ENCODE measurements around the gene HGS. TPM values are rescaled to one million over a fixed set of nuclear protein-coding genes. Genes with fewer than 3 reads are reported as not detected.

Gene HGS
- total RNA-seq, 2 experiments from 2014 or later, result 121 to 128 TPM

DNA sequence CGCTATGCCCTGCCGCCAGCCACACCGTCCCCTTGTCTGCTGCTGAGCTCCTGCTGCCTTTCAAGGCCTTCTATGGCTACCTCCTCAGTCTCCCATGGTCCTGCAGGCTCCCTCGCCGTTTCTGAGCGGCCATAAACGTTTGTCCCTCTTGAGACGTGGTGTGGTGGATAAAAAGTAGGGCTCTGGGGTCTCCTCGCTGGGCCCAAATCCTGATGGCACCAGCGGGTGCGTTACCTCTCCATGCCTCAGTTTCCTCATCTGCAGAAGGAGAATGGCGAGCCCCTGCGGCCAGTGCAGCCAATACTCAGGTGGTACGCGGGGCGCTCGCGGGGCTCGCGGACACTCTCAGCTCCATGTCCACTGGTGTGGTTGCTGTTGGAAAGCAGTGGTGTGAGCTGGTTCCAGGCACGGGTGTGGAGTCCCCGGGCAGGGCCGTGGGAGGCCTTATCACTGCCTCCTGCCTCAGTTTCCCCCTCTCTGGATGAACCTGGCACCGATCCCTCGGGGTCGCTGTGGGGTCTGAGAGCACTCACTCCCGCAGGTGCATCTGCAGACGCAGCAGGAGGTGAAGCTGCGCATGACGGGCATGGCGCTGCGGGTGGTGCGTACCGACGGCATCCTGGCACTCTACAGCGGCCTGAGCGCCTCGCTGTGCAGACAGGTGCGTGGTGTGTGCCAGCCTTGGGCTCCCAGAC, 30.7 kb downstream of the HGS start:
- Mint-ChIP-seq H3K27ac (peak overlapping the region; percentile 9), H3K4me3 (peak overlapping the region; percentile 13)

DNA sequence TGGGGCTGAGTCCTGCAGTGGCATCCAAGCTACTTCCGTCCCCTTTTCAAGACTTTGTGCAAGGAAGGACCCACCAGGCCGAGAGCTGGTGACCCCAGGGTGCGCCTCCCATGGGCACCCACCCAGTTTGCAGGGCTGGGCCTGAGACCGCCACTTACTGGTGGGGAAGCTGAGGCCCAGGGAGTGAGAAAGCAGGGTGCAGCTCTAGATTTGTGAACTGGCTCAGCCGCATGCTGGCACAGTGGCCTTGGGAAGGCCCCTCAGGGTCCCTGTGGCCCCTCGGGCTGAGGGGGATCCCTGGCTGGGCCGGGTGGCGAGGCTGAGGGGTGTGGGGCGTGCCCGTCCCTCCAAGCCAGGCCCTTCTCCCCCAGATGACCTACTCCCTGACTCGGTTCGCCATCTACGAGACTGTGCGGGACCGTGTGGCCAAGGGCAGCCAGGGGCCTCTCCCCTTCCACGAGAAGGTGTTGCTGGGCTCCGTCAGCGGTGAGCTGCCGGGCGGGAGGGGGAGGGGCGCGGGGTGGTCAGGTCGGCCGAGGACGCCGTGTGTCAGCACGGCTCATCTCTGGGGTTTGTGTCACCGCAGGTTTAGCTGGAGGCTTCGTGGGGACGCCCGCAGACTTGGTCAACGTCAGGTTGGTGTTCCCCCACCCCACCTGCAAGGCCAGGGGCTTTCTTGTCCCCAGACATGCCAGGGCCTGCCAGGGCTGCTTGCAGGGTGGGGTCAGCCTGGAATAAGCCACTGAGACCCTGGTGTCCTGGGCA, 31.5 kb downstream of the HGS start:
- no peak for DNase-seq
- H3K27ac Mint-ChIP-seq, result no peak overlapping the region
- H3K4me3 Mint-ChIP-seq, result no peak overlapping the region
- peaks cover 20% of the 10 kb centered on the region for H3K4me1 Mint-ChIP-seq
- no peaks in the 10 kb centered on the region for H3K9me3 Mint-ChIP-seq
- CTCF ChIA-PET, result no interaction called here
- H3K36me3 Mint-ChIP-seq (ENCODE audit: low read depth), result peaks cover 1% of the 10 kb centered on the region
- H3K27me3 Mint-ChIP-seq, result no peaks in the 10 kb centered on the region
- POLR2A ChIA-PET, result no interaction called here

More for the DNA sequence above, 30.7 kb downstream of the HGS start:
- Mint-ChIP-seq H3K9me3 (no peaks in the 10 kb centered on the region), H3K4me1 (peaks cover 26% of the 10 kb centered on the region), H3K36me3 (ENCODE audit: low read depth) (peaks cover 1% of the 10 kb centered on the region), H3K27me3 (no peaks in the 10 kb centered on the region)
- ChIA-PET CTCF (no interaction called here), POLR2A (no interaction called here)
- no peak for DNase-seq

DNA sequence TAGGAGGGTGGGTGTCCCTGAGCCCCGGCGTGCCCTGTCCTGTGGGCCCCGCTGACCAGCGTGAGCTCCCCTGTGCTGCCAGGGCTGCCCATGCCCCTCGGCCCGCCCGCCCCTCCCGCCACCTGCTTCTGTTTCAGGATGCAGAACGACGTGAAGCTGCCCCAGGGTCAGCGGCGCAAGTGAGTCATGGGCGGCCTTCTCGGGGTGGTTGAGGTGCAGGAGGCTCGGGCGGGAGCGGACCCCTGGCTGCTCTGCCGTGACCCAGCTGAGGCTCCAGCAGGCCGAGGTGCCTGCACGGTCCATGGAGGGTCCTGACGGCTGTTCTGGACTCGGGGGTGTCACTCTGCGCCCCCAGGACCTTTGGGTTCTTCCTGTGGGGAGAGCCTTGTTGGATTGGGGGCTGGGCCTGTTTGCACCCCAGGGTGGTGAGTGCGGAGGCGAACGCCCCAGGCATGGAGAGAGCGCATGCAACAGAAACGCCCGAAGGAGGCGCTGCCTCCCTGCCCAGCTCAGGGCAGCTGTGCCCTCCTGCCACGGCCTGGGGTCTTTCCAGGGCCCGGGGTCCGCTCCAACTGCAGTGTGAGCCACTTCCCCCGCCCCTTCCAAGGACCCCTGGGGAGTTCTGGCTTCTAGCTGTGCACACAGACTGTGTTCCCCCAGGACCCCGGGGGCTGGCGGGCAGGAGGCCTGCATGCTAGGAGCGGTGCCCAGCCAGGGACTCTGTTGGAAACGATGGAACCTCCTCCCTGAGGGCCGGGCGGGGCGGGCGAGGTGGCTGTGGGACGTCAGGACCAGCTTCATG, 32.3 kb downstream of the HGS start:
- Mint-ChIP-seq H3K4me1 (peaks cover 13% of the 10 kb centered on the region), H3K27ac (no peak overlapping the region), H3K4me3 (no peak overlapping the region), H3K9me3 (no peaks in the 10 kb centered on the region), H3K36me3 (ENCODE audit: low read depth) (peaks cover 1% of the 10 kb centered on the region), H3K27me3 (no peaks in the 10 kb centered on the region)
- ChIA-PET CTCF (interaction anchor here (1.0 kb wide), 1 partner anchor 12 kb away, joined by 3 read pairs; no protein-coding TSS in a partner anchor), POLR2A (no interaction called here)
- no peak for DNase-seq

DNA sequence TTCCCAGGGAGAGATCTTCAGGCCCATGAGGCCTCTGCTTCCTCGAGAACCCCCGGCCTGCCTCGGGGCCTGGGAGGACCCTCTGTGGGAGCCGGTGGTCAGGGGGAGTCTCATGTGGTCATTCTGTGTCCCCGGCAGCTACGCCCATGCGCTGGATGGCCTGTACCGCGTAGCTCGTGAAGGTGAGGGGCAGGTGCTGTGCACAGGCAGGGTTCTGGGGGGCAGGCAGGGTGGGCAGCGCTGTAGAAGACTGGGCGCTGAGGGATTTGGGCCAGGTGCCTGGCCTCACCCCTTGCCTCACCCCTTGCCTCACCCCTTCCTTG, 32.8 kb downstream of the HGS start:
- ChIA-PET CTCF (interaction anchor here (1.0 kb wide), 1 partner anchor 12 kb away, joined by 3 read pairs; no protein-coding TSS in a partner anchor), POLR2A (no interaction called here)
- peaks cover 10% of the 10 kb centered on the region for H3K4me1 Mint-ChIP-seq
- DNase-seq, result no peak
- no peak overlapping the region for H3K4me3 Mint-ChIP-seq
- H3K27ac Mint-ChIP-seq, result no peak overlapping the region
- H3K36me3 Mint-ChIP-seq (ENCODE audit: low read depth), result peaks cover 1% of the 10 kb centered on the region
- H3K27me3 Mint-ChIP-seq, result no peaks in the 10 kb centered on the region
- no peaks in the 10 kb centered on the region for H3K9me3 Mint-ChIP-seq

DNA sequence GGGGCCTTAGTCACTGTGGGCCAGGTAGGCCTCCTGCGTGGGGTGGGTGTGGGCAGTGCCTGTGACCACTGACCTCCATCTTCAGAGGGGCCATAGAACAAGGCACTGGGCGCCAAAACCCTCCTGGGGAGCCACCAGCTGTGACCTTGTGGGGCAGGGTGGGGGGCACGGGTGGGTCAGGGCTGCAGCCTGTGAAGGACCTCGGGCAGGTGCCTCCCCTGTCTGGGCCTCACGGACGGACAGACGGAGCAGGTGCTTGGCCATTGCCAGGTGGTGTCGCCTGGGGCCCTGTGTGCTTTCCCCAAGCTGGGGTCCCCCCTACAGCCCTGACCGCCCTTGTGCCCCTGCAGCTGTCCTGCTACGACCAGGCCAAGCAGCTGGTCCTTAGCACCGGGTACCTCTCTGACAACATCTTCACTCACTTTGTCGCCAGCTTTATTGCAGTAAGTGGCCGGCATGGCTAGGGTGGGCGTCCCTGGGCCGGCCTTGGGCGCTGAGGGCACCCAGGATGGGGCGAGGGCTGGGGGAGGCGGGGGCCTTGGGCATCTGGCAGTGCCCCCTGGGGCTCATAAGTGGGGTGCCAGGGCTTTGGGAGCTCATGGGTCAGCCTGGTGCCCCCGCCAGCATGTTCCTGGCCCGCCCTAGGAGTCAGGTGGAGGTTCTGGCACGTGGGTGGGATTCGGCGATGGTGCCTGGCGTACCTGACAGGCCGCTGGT, 33.4 kb downstream of the HGS start:
- Mint-ChIP-seq H3K27ac (no peak overlapping the region), H3K36me3 (ENCODE audit: low read depth) (peaks cover 1% of the 10 kb centered on the region), H3K4me3 (no peak overlapping the region), H3K4me1 (peaks cover 11% of the 10 kb centered on the region), H3K9me3 (no peaks in the 10 kb centered on the region), H3K27me3 (no peaks in the 10 kb centered on the region)
- DNase-seq, result no peak
- ChIA-PET POLR2A (no interaction called here), CTCF (interaction anchor here (0.6 to 1.0 kb wide), 2 partner anchors 11 to 120 kb away, joined by 3 read pairs; no protein-coding TSS in a partner anchor)

DNA sequence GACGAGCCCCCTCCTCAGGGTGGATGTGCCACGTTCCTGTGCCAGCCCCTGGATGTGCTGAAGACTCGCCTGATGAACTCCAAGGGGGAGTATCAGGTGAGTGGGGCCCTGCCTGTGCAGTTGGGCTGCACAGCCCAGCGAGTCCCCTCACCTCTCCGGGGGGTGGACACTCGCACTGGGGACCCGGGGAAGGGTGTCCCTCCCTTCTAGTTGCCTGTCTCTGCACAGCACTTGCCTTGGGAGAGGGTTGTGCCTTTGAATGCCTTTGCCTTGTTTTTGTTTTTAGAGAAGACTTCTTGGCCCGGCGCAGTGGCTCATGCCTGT, 33.9 kb downstream of the HGS start:
- POLR2A ChIA-PET, result no interaction called here
- Mint-ChIP-seq H3K9me3 (no peaks in the 10 kb centered on the region), H3K4me1 (peaks cover 11% of the 10 kb centered on the region), H3K36me3 (ENCODE audit: low read depth) (peaks cover 1% of the 10 kb centered on the region), H3K27me3 (no peaks in the 10 kb centered on the region), H3K4me3 (no peak overlapping the region), H3K27ac (no peak overlapping the region)
- no peak for DNase-seq
- CTCF ChIA-PET, result no interaction called here

DNA sequence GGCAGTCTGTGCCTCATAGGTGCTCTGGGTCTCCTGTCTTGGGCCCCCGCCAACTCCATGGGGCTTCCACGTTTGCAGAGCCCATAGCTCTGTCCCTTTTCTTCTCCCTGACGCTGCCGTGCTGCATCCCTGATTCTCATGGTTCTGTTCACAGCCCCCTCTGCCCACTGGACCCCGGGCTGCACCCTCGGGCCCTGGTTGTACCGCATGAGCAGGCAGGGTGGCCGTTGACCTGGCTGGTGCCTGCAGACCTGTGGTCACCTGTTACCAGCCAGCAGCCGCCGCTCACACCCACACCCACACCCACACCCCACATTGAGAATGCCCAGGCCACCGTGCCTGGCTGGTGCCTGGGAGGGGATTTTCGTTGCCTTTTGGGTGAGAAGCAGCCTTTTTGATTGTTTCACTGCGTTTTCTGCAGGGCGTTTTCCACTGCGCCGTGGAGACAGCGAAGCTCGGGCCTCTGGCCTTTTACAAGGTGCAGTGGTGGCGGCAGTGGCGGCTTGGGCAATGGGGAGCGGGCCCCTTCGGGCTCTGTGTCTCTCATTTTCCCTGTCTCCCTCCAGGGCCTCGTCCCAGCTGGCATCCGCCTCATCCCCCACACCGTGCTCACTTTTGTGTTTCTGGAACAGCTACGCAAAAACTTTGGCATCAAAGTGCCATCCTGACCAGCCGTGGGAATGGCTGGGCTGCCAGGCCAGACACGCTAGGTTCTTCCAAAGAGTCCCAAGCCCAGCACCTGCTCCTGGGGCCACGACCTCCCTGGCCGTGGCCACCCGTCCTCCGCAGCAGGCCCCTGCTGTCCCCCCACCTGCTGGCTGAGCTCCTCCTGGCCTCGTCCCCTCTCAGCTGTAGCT, 35.8 kb downstream of the HGS start:
- H3K36me3 Mint-ChIP-seq (ENCODE audit: low read depth), result peaks cover 1% of the 10 kb centered on the region
- no peaks in the 10 kb centered on the region for H3K9me3 Mint-ChIP-seq
- H3K27me3 Mint-ChIP-seq, result peaks cover 10% of the 10 kb centered on the region

DNA sequence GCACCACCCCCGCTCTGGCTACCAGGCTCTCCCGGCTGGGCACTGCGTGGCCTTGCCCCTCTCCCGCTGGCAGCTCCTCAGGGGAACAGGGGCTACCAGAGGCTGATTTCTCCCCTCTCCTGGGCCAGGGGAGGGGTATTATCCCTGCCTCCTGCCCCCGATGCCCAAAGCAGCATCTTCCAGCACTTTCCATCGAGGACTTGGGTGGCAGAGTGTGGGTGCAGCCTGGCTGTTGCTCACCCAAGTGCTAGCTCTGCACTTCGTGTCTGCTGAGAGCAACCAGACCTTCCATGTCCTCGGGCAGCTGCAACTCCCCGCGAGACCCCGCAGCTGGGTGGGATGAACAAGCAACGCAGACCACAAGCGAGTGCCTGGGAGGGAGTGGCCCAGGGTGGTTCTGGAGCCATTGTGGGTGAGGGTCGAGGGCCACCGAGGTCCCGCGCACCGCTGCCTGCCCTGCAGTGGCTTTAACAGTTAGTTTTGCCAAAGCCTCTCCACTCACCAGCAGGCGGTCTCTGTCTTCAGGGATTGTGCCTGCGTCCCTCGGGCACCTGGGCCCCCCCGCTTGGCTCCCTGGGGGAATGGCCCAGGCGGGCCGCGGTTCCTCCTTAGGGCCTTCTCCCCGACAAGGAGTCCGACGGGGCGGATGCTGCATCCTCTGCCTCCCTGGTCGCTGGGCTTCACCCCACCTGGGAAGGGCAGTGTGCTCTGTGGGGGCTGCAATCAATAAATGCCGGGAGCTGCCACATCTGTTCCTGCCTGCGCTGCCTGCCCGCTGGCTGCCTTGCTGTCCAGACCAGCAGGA, 36.7 kb downstream of the HGS start:
- Mint-ChIP-seq H3K36me3 (ENCODE audit: low read depth) (peaks cover 1% of the 10 kb centered on the region), H3K27me3 (peaks cover 10% of the 10 kb centered on the region), H3K27ac (no peak overlapping the region), H3K4me3 (no peak overlapping the region), H3K4me1 (peaks cover 2% of the 10 kb centered on the region), H3K9me3 (no peaks in the 10 kb centered on the region)
- no peak for DNase-seq
- CTCF ChIA-PET, result interaction anchor here (0.6 to 1.0 kb wide), 2 partner anchors 15 to 86 kb away, joined by 3 to 4 read pairs; no protein-coding TSS in a partner anchor
- POLR2A ChIA-PET, result no interaction called here

More for the DNA sequence above, 35.8 kb downstream of the HGS start:
- no peak overlapping the region for H3K27ac Mint-ChIP-seq
- CTCF ChIA-PET, result interaction anchor here (0.7 to 1.0 kb wide), 2 partner anchors 15 to 1027 kb away, joined by 3 read pairs; no protein-coding TSS in a partner anchor
- POLR2A ChIA-PET, result no interaction called here
- DNase-seq, result no peak
- no peak overlapping the region for H3K4me3 Mint-ChIP-seq
- H3K4me1 Mint-ChIP-seq, result peaks cover 2% of the 10 kb centered on the region

DNA sequence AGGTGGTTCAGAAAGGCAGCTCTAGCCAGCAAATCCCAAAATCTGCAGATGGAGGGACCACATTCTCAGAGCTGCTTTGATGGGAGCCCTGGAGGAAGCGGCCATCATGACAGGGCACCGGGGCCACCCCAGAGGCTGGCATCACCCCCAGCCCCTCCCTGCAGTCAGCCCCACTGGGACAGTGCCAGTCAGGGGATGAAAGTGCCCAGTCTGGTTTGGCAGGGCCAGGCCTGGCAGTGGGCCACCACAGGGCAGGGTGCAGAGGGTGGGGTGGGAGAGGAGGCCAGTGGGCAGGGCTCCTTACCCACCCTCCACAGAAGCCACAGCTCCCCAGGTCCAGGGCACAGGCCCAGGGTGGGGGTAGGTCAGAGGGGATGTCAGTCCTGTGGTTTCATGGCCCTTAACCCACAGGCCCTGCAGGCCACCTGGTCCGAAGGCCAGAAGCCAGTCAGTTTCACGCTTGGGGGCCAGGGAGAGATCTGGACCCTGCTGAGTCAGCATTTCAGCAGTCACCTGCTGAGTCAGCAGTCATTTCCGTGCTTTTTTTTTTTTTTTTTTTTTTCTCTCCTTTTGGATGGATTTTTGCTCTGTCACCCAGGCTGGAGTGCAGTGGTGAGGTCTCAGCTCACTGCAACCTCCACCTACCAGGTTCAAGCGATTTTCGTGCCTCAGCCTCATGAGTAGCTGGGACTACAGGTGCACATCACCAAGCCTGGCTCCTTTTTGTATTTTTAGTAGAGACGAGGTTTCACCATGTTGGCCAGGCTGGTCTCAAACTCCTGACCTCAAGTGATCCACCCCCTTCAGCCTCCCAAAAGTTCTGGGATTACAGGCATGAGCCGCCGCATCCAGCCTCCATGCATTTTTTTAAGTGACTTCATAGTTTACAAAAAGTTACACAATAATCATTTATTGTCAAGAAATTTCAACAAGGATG, 38.6 kb downstream of the HGS start:
- Mint-ChIP-seq H3K27ac (no peak overlapping the region), H3K4me3 (no peak overlapping the region), H3K4me1 (peaks cover 2% of the 10 kb centered on the region), H3K36me3 (ENCODE audit: low read depth) (peaks cover 1% of the 10 kb centered on the region), H3K9me3 (no peaks in the 10 kb centered on the region), H3K27me3 (peaks cover 10% of the 10 kb centered on the region)
- POLR2A ChIA-PET, result no interaction called here
- CTCF ChIA-PET, result interaction anchor here (0.7 to 1.0 kb wide), 3 partner anchors 13 to 137 kb away, joined by 3 to 5 read pairs (median 4); no protein-coding TSS in a partner anchor
- DNase-seq, result no peak

DNA sequence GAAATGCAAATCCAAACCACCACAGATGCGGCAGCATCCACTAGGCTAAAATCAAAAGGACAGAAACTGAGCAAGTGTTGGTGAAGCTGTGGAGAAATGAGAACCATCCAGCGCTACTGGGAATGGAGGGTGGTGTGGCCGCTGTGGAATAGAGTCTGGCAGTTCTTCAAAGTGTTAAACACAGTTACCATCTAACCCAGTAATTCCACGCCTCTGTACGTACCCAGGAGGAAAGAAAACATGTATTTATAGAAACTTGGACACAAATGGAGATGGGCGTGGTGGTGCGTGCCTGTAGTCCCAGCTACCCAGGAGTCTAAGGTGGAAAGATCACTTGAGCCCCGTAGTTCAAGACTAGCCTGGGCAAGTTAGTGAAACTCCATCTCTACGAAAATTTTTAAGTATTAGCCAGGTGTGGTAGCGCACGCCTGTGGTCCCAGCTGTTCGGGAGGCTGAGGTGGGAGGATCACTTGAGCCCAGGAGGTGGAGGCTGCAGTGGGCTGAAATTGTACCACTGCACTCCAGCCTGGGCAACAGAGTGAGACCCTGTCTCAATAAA, 39.9 kb downstream of the HGS start:
- H3K4me3 Mint-ChIP-seq, result no peak overlapping the region
- CTCF ChIA-PET, result interaction anchor here (0.9 kb wide), 1 partner anchor 136 kb away, joined by 3 read pairs; no protein-coding TSS in a partner anchor
- H3K9me3 Mint-ChIP-seq, result no peaks in the 10 kb centered on the region
- H3K27ac Mint-ChIP-seq, result no peak overlapping the region
- DNase-seq, result no peak
- H3K27me3 Mint-ChIP-seq, result peaks cover 10% of the 10 kb centered on the region
- POLR2A ChIA-PET, result no interaction called here
- peaks cover 2% of the 10 kb centered on the region for H3K4me1 Mint-ChIP-seq
- no peaks in the 10 kb centered on the region for H3K36me3 Mint-ChIP-seq (ENCODE audit: low read depth)
